ENCODE data around the gene PIK3CA. TPM values are rescaled to one million over a fixed set of nuclear protein-coding genes. Genes with fewer than 3 reads are reported as not detected.

PIK3CA gene
- total RNA-seq, 6 experiments from 2014 or later: 6.5 to 13.1 (median 11.2) TPM

DNA sequence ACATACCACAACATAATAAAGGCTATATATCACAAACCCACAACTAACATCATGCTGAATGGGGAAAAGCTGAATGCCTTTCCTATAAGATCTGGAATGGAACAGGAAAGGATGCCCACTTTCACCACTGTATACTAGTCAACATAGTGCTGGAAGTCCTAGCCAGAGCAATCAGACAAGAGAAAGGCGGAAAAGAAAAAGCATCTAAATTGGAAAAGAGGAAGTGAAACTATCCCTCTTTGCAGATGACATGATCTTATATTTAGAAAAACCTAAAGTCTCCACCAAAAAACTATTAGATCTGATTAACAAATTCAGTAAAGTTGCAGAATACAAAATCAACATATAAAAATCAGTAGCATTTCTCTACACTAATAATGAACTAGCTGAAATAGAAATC is 14.6 kb upstream of the PIK3CA start:
- no peak overlapping the region for H3K4me3 ChIP-seq
- ATAC-seq: no peak
- H3K36me3 ChIP-seq: no peaks in the 10 kb centered on the region
- TF ChIP-seq, protein P1, sequence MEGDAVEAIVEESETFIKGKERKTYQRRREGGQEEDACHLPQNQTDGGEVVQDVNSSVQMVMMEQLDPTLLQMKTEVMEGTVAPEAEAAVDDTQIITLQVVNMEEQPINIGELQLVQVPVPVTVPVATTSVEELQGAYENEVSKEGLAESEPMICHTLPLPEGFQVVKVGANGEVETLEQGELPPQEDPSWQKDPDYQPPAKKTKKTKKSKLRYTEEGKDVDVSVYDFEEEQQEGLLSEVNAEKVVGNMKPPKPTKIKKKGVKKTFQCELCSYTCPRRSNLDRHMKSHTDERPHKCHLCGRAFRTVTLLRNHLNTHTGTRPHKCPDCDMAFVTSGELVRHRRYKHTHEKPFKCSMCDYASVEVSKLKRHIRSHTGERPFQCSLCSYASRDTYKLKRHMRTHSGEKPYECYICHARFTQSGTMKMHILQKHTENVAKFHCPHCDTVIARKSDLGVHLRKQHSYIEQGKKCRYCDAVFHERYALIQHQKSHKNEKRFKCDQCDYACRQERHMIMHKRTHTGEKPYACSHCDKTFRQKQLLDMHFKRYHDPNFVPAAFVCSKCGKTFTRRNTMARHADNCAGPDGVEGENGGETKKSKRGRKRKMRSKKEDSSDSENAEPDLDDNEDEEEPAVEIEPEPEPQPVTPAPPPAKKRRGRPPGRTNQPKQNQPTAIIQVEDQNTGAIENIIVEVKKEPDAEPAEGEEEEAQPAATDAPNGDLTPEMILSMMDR (IDR thresholded peaks at IDR 0.05): no peak
- no peak for TF ChIP-seq POLR2A (IDR thresholded peaks at IDR 0.05)
- H3K9me3 ChIP-seq: no peaks in the 10 kb centered on the region
- no peak for DNase-seq
- 71% methylated on average over 1 of the region's 1 CpG for WGBS (ENCODE audit: insufficient coverage, low coverage, low lambda C conversion rate, missing lambda C conversion rate)
- H3K27ac ChIP-seq: no peak overlapping the region
- intact Hi-C loops (cut with DNase I): no loop called here
- H3K27me3 ChIP-seq: no peaks in the 10 kb centered on the region
- no peaks in the 10 kb centered on the region for H3K4me1 ChIP-seq

- 67% methylated on average over 1 of the region's 1 CpG for WGBS (ENCODE audit: insufficient coverage, low coverage, low lambda C conversion rate, missing lambda C conversion rate)
- ATAC-seq (no peak), DNase-seq (no peak)
- H3K27ac ChIP-seq: no peak overlapping the region
- TF ChIP-seq POLR2A (IDR thresholded peaks at IDR 0.05): no peak
- TF ChIP-seq, protein P1 (IDR thresholded peaks at IDR 0.05): no peak
- H3K4me3 ChIP-seq: no peak overlapping the region
- intact Hi-C loops (cut with DNase I): no loop called here
- H3K4me1 ChIP-seq: no peaks in the 10 kb centered on the region
- H3K27me3 ChIP-seq: no peaks in the 10 kb centered on the region
- H3K9me3 ChIP-seq: no peaks in the 10 kb centered on the region
- H3K36me3 ChIP-seq: no peaks in the 10 kb centered on the region
Observed at GRCh38 chr3:179136195-179136594, 12.0 kb upstream of the PIK3CA start.

- ATAC-seq (no peak), DNase-seq (no peak)
- H3K27ac ChIP-seq: no peak overlapping the region
- intact Hi-C loops (cut with DNase I): no loop called here
- no peaks in the 10 kb centered on the region for H3K36me3 ChIP-seq
- 66% methylated on average over 4 of the region's 4 CpGs for WGBS (ENCODE audit: insufficient coverage, low coverage, low lambda C conversion rate, missing lambda C conversion rate)
- H3K4me3 ChIP-seq: no peak overlapping the region
- TF ChIP-seq, protein P1 (IDR thresholded peaks at IDR 0.05): no peak
- no peak for TF ChIP-seq POLR2A (IDR thresholded peaks at IDR 0.05)
- H3K9me3 ChIP-seq: no peaks in the 10 kb centered on the region
- no peaks in the 10 kb centered on the region for H3K27me3 ChIP-seq
- H3K4me1 ChIP-seq: peaks cover 0 to 4% (median 0%) of the 10 kb centered on the region in 4 donors
Observed at GRCh38 chr3:179141890-179142289, 6.3 kb upstream of the PIK3CA start.

- Histone ChIP-seq H3K36me3 (no peaks in the 10 kb centered on the region), H3K27me3 (no peaks in the 10 kb centered on the region), H3K9me3 (no peaks in the 10 kb centered on the region), H3K27ac (peak overlapping the region; percentile 92 to 98 (median 93)), H3K4me1 (peaks cover 0 to 6% (median 0%) of the 10 kb centered on the region in 4 donors), H3K4me3 (peak overlapping the region; percentile 72 to 90 (median 89))
- ATAC-seq: peak; percentile 71 to 79 (median 73)
- DNase-seq: no peak
- intact Hi-C loops (cut with DNase I): loop anchor here in 1 of 2 donors (5.0 kb wide), 1 partner anchor 170 kb away; no protein-coding TSS in a partner anchor
- no peak for TF ChIP-seq POLR2A (IDR thresholded peaks at IDR 0.05)
- TF ChIP-seq, protein P1 (IDR thresholded peaks at IDR 0.05): peak; percentile 61 to 83 (median 70)
- under 1% methylated on average over 16 of the region's 16 CpGs for WGBS (ENCODE audit: insufficient coverage, low coverage, low lambda C conversion rate, missing lambda C conversion rate)
Observed at GRCh38 chr3:179146911-179147513, 1.1 kb upstream of the PIK3CA start.
